CD4-positive, alpha-beta T cell treated with Interleukin-10 for 1 hour (primary cell): ENCODE results near the gene CENPT.
"Not testable (repeated sequence)": the region's sequence is repeated elsewhere in the genome, so short reads cannot be mapped to it uniquely, and the experiment has no call there.

Source experiments
- DNase-seq: peaks from one replicate; pipeline ENCODE4 v3.0.0-alpha.2; 2020

Gene CENPT

GRCh38 chr16:67846063-67846319, 1.5 kb downstream of the CENPT start:
- no peak for DNase-seq

- DNase-seq = no peak
These were observed 2.0 kb downstream of the CENPT start for GRCh38 chr16:67845291-67846062.

- no peak for DNase-seq
These were observed 3.0 kb downstream of the CENPT start for GRCh38 chr16:67844497-67844896.

GRCh38 chr16:67843343-67843765, 4.1 kb downstream of the CENPT start:
- DNase-seq = no peak

GRCh38 chr16:67842509-67843342, 4.8 kb downstream of the CENPT start:
- DNase-seq = peak; percentile 70

GRCh38 chr16:67841816-67842508, 5.5 kb downstream of the CENPT start, which contains the start of gene THAP11:
Gene THAP11, plus strand, starts transcription at chr16:67842320. Its CDS starts 235 bp downstream, at chr16:67842555.
- peak; percentile 96 for DNase-seq

GRCh38 chr16:67841198-67841815, 6.2 kb downstream of the CENPT start:
- no peak for DNase-seq

GRCh38 chr16:67837811-67838210, 9.7 kb downstream of the CENPT start:
- no peak for DNase-seq

GRCh38 chr16:67837190-67837589, 10.3 kb downstream of the CENPT start:
- not testable (repeated sequence) for DNase-seq

GRCh38 chr16:67834242-67834614, 13.3 kb downstream of the CENPT start:
- DNase-seq = no peak

GRCh38 chr16:67833415-67834241, 13.9 kb downstream of the CENPT start:
- peak; percentile 95 for DNase-seq

- no peak for DNase-seq
These were observed 14.5 kb downstream of the CENPT start for GRCh38 chr16:67833030-67833414.

GRCh38 chr16:67828651-67829050, 18.8 kb downstream of the CENPT start:
- DNase-seq = no peak

- no peak for DNase-seq
These were observed 21.6 kb downstream of the CENPT start for GRCh38 chr16:67825906-67826305.

GRCh38 chr16:67825119-67825518, 22.4 kb downstream of the CENPT start:
- no peak for DNase-seq

- DNase-seq = no peak
These were observed 25.0 kb downstream of the CENPT start for GRCh38 chr16:67822511-67822910.

GRCh38 chr16:67820608-67821259, 26.8 kb downstream of the CENPT start:
- DNase-seq = no peak

- DNase-seq = no peak
These were observed 32.9 kb downstream of the CENPT start for GRCh38 chr16:67814567-67814966.

GRCh38 chr16:67811899-67812298, 35.6 kb downstream of the CENPT start:
- DNase-seq = no peak

- DNase-seq = no peak
These were observed 40.3 kb downstream of the CENPT start for GRCh38 chr16:67807148-67807682.

GRCh38 chr16:67806428-67807147, 40.9 kb downstream of the CENPT start, which contains the start of the genes RANBP10 and TSNAXIP1:
Gene RANBP10, minus strand, starts transcription at chr16:67806560. Its CDS starts 24 bp downstream, at chr16:67806536.
Gene TSNAXIP1, plus strand, starts transcription at chr16:67806889. Its CDS starts 261 bp downstream, at chr16:67807150.
- DNase-seq = peak; percentile 99
